ENCODE data around the gene HOXD3. TPM values are rescaled to one million over a fixed set of nuclear protein-coding genes. Genes with fewer than 3 reads are reported as not detected.

The HOXD3 gene
- total and polyA plus RNA-seq, 12 donors: 0.10 to 1.1 (median 0.27) TPM; not detected in 5

DNA sequence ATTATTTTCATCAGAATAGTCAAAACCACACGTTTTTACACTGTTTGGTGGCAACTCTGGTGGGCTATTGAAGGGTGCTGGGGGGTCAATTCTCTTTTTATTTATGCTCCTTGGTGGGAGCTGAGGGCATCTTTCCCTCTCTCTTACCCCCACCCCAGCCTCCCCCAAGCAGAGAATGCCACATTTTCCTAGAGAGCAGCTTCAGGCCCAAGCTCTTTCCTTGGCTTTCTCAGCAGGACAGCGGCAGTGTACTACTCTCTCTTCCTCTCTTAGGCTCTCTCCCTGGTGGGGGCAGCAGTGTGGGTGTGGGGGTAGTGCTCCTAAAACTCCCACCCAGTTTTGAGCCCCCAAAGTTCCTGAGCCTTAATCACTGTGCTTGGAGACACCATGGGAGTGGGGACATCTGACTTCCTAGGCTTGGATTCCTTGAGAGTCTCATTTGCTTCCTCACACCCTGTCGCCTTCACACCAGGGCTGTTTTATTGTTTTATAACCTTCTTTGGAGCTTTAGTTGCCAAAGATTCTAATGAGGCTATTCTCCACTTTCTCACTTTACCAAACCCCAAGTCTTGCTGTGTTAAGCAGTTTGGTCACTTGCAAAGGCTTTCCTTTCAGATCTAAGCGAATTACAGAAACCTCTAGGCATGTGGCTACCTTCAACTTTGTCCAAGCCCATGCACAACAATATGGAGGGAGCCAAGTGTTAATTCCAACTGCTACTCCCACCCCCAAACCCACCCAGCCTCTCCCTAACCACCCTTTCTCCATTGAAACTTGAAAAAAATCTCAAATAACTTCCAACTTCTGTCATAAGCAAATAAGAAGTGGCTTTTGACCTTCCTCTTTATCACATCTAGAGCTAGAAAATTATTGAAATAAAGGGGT is 11.8 kb upstream of the HOXD3 start:
- no peak overlapping the region for H3K4me3 ChIP-seq
- peaks cover 0 to 8% (median 6%) of the 10 kb centered on the region in 9 donors for H3K4me1 ChIP-seq
- DNase-seq: no peak
- no peaks in the 10 kb centered on the region for H3K9me3 ChIP-seq
- H3K27me3 ChIP-seq: peaks cover 26 to 100% (median 99%) of the 10 kb centered on the region in 7 donors
- H3K36me3 ChIP-seq: no peaks in the 10 kb centered on the region
- no peak for ATAC-seq
- 40 to 52% methylated on average over 4 of the region's 4 CpGs for WGBS, 2 donors
- TF ChIP-seq, protein P1, sequence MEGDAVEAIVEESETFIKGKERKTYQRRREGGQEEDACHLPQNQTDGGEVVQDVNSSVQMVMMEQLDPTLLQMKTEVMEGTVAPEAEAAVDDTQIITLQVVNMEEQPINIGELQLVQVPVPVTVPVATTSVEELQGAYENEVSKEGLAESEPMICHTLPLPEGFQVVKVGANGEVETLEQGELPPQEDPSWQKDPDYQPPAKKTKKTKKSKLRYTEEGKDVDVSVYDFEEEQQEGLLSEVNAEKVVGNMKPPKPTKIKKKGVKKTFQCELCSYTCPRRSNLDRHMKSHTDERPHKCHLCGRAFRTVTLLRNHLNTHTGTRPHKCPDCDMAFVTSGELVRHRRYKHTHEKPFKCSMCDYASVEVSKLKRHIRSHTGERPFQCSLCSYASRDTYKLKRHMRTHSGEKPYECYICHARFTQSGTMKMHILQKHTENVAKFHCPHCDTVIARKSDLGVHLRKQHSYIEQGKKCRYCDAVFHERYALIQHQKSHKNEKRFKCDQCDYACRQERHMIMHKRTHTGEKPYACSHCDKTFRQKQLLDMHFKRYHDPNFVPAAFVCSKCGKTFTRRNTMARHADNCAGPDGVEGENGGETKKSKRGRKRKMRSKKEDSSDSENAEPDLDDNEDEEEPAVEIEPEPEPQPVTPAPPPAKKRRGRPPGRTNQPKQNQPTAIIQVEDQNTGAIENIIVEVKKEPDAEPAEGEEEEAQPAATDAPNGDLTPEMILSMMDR (IDR thresholded peaks at IDR 0.05): no peak
- intact Hi-C loops (cut with DNase I): no loop called here
- no peak overlapping the region for H3K27ac ChIP-seq

DNA sequence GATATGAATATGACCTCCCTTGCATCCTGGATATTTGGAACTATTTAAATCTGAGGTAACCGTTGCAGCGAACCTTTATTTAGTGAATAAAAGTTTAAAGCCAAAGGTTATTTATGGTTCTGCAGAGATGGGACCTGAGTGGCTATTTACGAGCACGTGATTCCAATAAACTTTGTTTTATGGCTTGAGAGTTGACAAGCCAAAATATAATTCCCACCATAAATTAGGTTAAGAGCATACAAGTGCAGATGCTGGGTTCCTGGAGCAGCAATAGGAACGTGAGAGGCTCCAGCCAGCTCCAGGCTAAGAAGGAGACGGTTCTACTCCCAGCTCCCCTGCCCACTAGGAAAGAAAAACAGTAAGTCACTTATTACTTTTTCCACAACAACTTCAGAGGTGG is 11.0 kb upstream of the HOXD3 start:
- TF ChIP-seq, protein P1 (IDR thresholded peaks at IDR 0.05): no peak
- WGBS, 2 donors: 31 to 35% methylated on average over 6 of the region's 6 CpGs
- peaks cover 32 to 100% (median 99%) of the 10 kb centered on the region in 7 donors for H3K27me3 ChIP-seq
- ATAC-seq: no peak
- no peaks in the 10 kb centered on the region for H3K9me3 ChIP-seq
- no peak overlapping the region for H3K4me3 ChIP-seq
- no peaks in the 10 kb centered on the region for H3K4me1 ChIP-seq
- intact Hi-C loops (cut with DNase I): no loop called here
- DNase-seq: no peak
- H3K36me3 ChIP-seq: no peaks in the 10 kb centered on the region
- no peak overlapping the region for H3K27ac ChIP-seq

DNA sequence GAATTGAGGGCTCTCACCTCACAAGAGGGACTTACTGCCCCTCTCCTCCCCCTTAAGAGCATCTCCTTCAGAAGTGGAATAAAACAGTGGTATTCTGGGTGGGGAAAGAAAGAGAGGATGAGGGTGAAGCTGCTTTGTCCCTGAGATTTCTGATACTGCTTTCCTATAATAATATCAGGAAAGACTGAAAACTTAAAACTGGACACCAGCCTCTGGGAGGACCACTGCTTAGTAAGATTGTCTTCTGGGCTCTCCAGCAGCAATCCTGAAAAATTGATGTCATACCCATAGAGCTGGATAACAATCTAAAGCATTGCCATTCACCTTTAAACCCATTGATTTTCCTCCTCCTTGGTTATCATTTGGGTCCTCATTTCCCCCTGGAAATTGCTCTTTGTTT is 10.5 kb upstream of the HOXD3 start:
- intact Hi-C loops (cut with DNase I): no loop called here
- Histone ChIP-seq H3K9me3 (no peaks in the 10 kb centered on the region), H3K4me3 (no peak overlapping the region), H3K27ac (no peak overlapping the region), H3K36me3 (no peaks in the 10 kb centered on the region), H3K4me1 (peaks cover 0 to 4% (median 0%) of the 10 kb centered on the region in 9 donors), H3K27me3 (peaks cover 38 to 100% (median 99%) of the 10 kb centered on the region in 7 donors)
- TF ChIP-seq, protein P1 (IDR thresholded peaks at IDR 0.05): no peak
- ATAC-seq: no peak
- DNase-seq: no peak

DNA sequence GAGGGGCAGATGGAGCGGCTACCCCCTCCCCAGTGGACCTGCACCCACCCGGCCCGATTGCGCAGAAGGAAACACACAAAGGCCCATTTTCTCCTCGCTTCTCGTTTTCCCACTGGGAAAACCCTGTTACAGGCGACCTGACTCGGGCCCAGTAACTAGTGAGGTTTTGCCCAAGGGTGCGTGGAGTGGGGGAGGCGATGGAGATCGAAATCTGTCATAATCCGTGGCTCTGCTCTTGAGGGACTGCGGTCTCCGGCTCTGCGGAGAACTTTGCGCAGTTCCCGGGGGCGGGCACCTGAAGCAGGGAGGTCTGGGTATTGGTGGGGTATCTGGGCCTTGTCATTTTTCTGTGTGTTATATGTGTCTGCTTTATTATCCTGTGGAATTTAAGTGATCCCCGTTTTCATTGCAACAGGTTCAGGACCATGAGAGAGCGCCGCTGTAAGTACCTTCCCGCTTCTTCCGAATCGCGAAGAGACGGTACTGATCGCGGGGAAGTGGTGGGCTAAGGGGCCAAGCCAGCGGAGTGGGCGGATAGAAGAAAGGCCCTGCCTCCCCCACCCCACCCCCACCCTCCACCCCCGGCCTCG is 9.8 kb upstream of the HOXD3 start:
- TF ChIP-seq, protein P1 (IDR thresholded peaks at IDR 0.05): no peak
- H3K4me1 ChIP-seq: peaks cover 0 to 8% (median 0%) of the 10 kb centered on the region in 9 donors
- ATAC-seq (no peak), DNase-seq (no peak)
- intact Hi-C loops (cut with DNase I): no loop called here
- no peak overlapping the region for H3K27ac ChIP-seq
- H3K4me3 ChIP-seq: no peak overlapping the region
- 18 to 28% methylated on average over 32 of the region's 32 CpGs for WGBS, 2 donors
- no peaks in the 10 kb centered on the region for H3K36me3 ChIP-seq
- H3K27me3 ChIP-seq: peaks cover 43 to 100% (median 100%) of the 10 kb centered on the region in 7 donors
- H3K9me3 ChIP-seq: no peaks in the 10 kb centered on the region
